SK-N-SH (cell line): ENCODE measurements around the gene NEK3. TPM values are rescaled to one million over a fixed set of nuclear protein-coding genes. Genes with fewer than 3 reads are reported as not detected.

Experiments
- polyA plus RNA-seq, 3 experiments: library from polyadenylated mRNA; depleted of rRNA; stranded (reverse); fragments of >200 nt; gene quantifications; 2 replicates each; pipeline ENCODE4 v1.2.3, GENCODE V29; 2012

Gene NEK3
- polyA plus RNA-seq, 1 of the 3 experiments (the other 2 are of a cell fraction) = 12.7 TPM

Other genes starting within 250 kb of the NEK3 start
- 4.4 and 5.1 TPM in 2 replicates for gene ATP7B, start 148.1 kb downstream of the NEK3 start, polyA plus RNA-seq (2012; rRNA removed)
- gene ALG11, start 147.2 kb downstream of the NEK3 start, polyA plus RNA-seq (2012; rRNA removed) = 5.0 and 8.6 TPM in 2 replicates
- gene UTP14C, start 134.9 kb downstream of the NEK3 start, polyA plus RNA-seq (2012; rRNA removed) = 5.1 and 7.0 TPM in 2 replicates
- 0.07 and 0.13 TPM in 2 replicates for gene NEK5, start 30.5 kb downstream of the NEK3 start, polyA plus RNA-seq (2012; rRNA removed)
- 8.9 and 10.1 TPM in 2 replicates for gene THSD1, start 246.6 kb upstream of the NEK3 start, polyA plus RNA-seq (2012; rRNA removed)